Colonic mucosa (tissue), 4 donors: ENCODE data around the gene DCTD. TPM values are rescaled to one million over a fixed set of nuclear protein-coding genes. Genes with fewer than 3 reads are reported as not detected.

ENCODE experiments used
- DNase-seq: peaks from one replicate; pipeline ENCODE4 v3.0.0-alpha.2; 2020
- H3K27ac ChIP-seq: fragments of 200-600 bp; one replicate; pipeline ENCODE4 v1.8.0; 2021
- H3K27me3 ChIP-seq: fragments of 200-600 bp; one replicate; pipeline ENCODE4 v1.8.0; 2021
- H3K36me3 ChIP-seq: fragments of 200-600 bp; one replicate; pipeline ENCODE4 v1.8.0; 2021
- H3K4me1 ChIP-seq: fragments of 200-600 bp; one replicate; pipeline ENCODE4 v1.8.0; 2021; ENCODE audit warnings: mild to moderate bottlenecking
- H3K4me3 ChIP-seq: fragments of 200-600 bp; one replicate; pipeline ENCODE4 v1.8.0; 2021
- H3K9ac ChIP-seq, 2 donors: one replicate each; pipeline ENCODE4 v1.7.0; 2013; ENCODE audit warnings: control low read depth in 2 of 2, low read depth in 2 of 2, low read length in 2 of 2
- H3K9me3 ChIP-seq: fragments of 200-600 bp; one replicate; pipeline ENCODE4 v1.8.0; 2021
- intact Hi-C: fragments of 100-400 bp; cut with DNase I; formaldehyde crosslinking; loops from one replicate; pipeline ENCODE4 v1.14.1; 2022
- total RNA-seq, 2 donors: library from RNA; stranded (reverse); fragmentation: NEBNext Ultra II Directional in 1 of 2; extraction: Animal tissue kit (Norgen Biotek cat#: 25700) in 1 of 2; gene quantifications; one replicate each; pipeline ENCODE4 v1.2.1, GENCODE V29; 2021
- TF ChIP-seq, protein P1 (sequence below): fragments of 200-600 bp; IDR thresholded peaks from one replicate; pipeline ENCODE4 v1.8.0; 2022; ENCODE audit warnings: antibody characterized with exemption, mild to moderate bottlenecking
- donor health status: healthy.
- donor health status: DM: no; HTN: no; CAD: no.
- donor health status: DM: no; HTN: no; CAD: no.

DCTD gene
- total RNA-seq, 2 donors from 2014 or later = 51.4 to 54.6 TPM

DNA sequence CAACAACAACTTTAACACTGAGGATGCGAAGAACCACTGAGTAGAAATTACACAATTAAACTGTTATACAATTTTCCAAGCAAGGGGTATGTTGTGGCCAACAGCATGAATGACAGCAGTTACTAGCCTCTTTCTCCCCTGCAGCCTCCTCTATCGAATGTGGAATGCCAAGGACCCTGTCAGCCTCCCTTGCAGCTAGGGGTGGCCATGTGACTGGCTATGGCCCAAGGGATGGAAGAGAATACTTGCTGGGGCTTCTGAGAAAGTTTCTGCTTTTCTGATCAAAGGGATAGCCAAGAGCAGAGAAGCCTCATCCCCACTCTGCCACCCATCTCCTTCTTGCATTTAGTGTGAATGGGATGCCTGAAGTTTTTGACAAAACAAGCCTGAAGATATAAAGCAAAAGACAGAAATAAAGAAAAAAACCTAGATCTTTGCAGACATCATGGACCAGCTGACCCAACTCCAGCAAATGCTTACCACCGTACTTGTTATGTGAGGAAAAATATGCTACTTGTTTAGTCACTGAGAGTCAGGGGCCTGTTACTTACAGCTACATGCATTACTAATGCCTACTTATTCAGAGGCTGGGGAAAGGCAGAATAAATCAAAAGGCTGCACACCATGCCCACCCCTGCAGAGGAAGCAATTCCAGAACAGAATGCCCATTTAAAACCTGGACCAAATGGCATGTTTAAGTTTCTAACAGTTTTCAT, 32.0 kb downstream of the DCTD start:
- no peaks in the 10 kb centered on the region for H3K36me3 ChIP-seq

DNA sequence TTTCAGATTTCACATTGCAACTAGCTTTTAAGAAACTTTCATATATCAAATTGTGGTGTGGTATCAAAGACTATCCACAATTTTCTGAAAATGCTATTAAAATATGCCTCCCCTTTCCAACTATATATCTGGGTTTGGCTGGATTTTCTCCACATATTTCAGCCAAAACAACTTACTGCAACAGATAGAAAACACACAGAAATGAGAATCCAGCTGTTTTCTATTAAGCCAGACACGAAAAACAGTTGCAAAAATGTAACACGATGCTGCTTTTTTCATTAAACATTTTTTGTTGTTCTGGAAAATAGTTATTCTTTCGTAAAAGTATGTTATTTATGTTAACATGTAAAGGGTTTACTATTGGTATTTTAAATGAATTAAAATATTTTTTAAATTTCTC, 33.1 kb downstream of the DCTD start:
- no peak for DNase-seq
- H3K4me1 ChIP-seq = no peaks in the 10 kb centered on the region

More for the DNA sequence above, 32.0 kb downstream of the DCTD start:
- Histone ChIP-seq H3K4me1 (no peaks in the 10 kb centered on the region), H3K27me3 (no peaks in the 10 kb centered on the region), H3K9me3 (no peaks in the 10 kb centered on the region), H3K9ac (no peak overlapping the region), H3K4me3 (no peak overlapping the region), H3K27ac (no peak overlapping the region)
- TF ChIP-seq, protein P1, sequence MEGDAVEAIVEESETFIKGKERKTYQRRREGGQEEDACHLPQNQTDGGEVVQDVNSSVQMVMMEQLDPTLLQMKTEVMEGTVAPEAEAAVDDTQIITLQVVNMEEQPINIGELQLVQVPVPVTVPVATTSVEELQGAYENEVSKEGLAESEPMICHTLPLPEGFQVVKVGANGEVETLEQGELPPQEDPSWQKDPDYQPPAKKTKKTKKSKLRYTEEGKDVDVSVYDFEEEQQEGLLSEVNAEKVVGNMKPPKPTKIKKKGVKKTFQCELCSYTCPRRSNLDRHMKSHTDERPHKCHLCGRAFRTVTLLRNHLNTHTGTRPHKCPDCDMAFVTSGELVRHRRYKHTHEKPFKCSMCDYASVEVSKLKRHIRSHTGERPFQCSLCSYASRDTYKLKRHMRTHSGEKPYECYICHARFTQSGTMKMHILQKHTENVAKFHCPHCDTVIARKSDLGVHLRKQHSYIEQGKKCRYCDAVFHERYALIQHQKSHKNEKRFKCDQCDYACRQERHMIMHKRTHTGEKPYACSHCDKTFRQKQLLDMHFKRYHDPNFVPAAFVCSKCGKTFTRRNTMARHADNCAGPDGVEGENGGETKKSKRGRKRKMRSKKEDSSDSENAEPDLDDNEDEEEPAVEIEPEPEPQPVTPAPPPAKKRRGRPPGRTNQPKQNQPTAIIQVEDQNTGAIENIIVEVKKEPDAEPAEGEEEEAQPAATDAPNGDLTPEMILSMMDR = no peak
- no peak for DNase-seq
- intact Hi-C loops = no loop called here

DNA sequence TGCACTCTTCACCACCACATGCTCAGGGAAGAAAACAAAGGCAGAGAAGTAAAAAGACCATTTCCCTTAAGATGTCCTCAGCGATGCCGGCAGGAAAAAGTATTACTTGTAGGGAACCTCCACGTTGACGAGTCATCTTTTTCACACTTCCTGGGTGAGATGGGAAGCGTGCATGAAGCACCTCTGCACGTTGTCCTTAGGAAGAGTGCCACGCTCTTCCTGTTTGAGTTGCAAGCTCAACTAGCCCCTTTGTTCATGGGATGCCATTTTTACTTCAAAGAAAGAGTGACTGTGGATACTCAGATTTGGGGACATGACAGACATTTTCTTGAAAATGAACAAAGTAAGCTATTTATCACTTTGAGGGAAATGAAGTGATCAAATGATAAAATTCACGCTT, 33.8 kb downstream of the DCTD start:
- H3K36me3 ChIP-seq = no peaks in the 10 kb centered on the region
- H3K9me3 ChIP-seq = no peaks in the 10 kb centered on the region
- H3K27ac ChIP-seq = no peak overlapping the region
- intact Hi-C loops = no loop called here
- no peak overlapping the region for H3K4me3 ChIP-seq
- TF ChIP-seq, protein P1 = no peak
- DNase-seq = no peak
- H3K4me1 ChIP-seq = no peaks in the 10 kb centered on the region
- no peak overlapping the region for H3K9ac ChIP-seq
- no peaks in the 10 kb centered on the region for H3K27me3 ChIP-seq

More for the DNA sequence above, 33.1 kb downstream of the DCTD start:
- no peaks in the 10 kb centered on the region for H3K27me3 ChIP-seq
- no peak overlapping the region for H3K27ac ChIP-seq
- intact Hi-C loops = no loop called here
- TF ChIP-seq, protein P1 = no peak
- H3K9me3 ChIP-seq = no peaks in the 10 kb centered on the region
- H3K4me3 ChIP-seq = no peak overlapping the region
- no peak overlapping the region for H3K9ac ChIP-seq
- no peaks in the 10 kb centered on the region for H3K36me3 ChIP-seq

DNA sequence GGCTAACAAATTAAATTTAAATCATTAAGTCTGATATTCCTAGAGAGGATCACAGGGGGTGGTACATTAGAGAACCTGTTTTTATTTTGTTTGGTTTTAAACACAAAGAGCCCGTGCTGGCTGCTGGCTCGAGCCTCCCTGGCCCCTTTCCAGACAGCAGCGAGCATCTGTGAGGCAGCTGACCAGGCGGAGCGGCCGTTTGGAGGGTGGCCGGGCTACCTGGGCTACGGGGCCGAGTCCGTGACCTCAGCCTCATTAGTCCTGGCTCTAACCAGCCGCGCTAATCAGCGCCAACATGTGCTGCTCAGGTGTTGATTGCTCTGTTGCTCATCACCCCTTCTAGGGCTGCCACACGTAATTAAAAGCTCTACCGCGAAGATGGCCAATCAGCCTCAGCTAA, 35.3 kb downstream of the DCTD start:
- Histone ChIP-seq H3K9me3 (no peaks in the 10 kb centered on the region), H3K36me3 (no peaks in the 10 kb centered on the region), H3K4me3 (no peak overlapping the region), H3K27ac (no peak overlapping the region), H3K27me3 (no peaks in the 10 kb centered on the region), H3K9ac (no peak overlapping the region), H3K4me1 (no peaks in the 10 kb centered on the region)
- no peak for DNase-seq
- intact Hi-C loops = no loop called here
- TF ChIP-seq, protein P1 = no peak

DNA sequence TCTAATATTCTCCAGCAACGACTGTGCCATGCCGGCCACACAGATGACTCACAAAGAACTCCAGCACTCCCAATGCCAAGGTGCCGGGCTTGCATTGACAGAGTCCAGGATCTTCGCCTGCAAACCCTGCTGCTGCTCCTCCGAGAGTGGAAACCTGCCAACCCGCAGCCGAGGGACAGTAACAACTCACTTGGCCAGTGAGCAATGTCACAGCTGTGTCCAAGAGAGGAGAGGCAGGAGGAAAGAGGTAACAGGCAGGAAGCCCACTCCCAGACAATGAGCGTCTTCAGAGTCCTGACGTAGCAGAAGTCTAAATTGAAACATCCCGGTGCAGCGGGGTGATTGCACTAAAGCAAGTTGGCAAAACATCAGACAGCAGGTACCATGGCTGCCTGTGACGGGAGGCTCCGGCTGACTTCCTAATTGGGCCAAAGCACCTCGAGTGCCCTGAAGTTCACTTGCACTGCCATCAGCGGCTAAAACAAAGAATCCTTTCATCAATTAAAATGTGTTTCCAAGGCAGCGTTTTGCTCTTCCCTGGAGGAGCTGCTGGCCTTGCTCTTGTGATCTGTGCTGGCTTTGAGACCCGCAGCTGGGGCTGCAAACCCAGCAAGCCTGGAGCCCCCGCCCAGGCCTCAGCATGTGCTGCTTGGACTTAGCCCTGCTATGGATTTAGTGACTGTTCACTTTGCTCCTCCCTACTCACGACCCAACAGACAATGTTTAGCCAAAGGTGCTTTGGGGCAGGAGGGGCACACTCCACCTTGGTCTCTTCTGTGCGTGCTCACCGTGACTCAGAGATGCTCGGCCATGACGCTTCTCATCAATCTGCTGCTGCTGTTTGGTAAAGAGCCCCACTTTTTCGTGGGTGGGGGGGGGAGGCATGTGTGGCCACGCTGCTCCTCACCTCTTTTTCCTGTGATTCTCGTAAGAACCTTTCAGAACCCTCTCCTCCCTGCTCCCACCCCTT, 36.5 kb downstream of the DCTD start:
- H3K4me3 ChIP-seq = no peak overlapping the region
- no peaks in the 10 kb centered on the region for H3K9me3 ChIP-seq
- DNase-seq = no peak
- no peak overlapping the region for H3K9ac ChIP-seq
- TF ChIP-seq, protein P1 = no peak
- no peak overlapping the region for H3K27ac ChIP-seq
- no peaks in the 10 kb centered on the region for H3K36me3 ChIP-seq
- intact Hi-C loops = no loop called here
- H3K27me3 ChIP-seq = no peaks in the 10 kb centered on the region
- no peaks in the 10 kb centered on the region for H3K4me1 ChIP-seq
